NCI-H1417 (cell line): ENCODE measurements around the gene CORO2B.
"Not testable (repeated sequence)": the region's sequence is repeated elsewhere in the genome, so short reads cannot be mapped to it uniquely, and the experiment has no call there.

Experiments
- DNase-seq, 3 experiments: peaks; one replicate each; lab custom pipeline; 2025; lab: John Stamatoyannopoulos, UW

Gene CORO2B

GRCh38 chr15:68646156-68646555 is 67.4 kb downstream of the CORO2B start:
- DNase-seq = peak in 1 of 3 experiments; percentile 27

- DNase-seq = no peak
Observed at GRCh38 chr15:68646696-68647095, 67.9 kb downstream of the CORO2B start.

DNA sequence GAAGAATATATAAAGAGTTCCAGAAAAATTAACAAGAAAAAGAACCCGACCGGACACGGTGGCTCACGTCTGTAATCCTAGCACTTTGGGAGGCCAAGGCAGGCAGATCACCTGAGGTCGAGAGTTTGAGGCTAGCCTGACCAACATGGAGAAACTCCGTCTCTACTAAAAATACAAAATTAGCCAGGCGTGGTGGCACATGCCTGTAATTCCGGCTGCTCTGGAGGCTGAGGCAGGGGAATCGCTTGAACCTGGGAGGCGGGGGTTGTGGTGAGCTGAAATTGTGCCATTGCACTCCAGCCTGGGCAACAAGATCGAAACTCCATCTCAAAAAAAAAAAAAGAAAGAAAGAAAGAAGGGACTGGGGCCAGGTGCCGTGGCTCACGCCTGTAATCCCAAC is 68.6 kb downstream of the CORO2B start:
- DNase-seq = not testable (repeated sequence)

- DNase-seq = no peak
Observed at GRCh38 chr15:68650901-68651709, 72.3 kb downstream of the CORO2B start.

- peak in 2 of 3 experiments; percentile 34 to 70 for DNase-seq
Observed at GRCh38 chr15:68651916-68652525, 73.2 kb downstream of the CORO2B start.

DNA sequence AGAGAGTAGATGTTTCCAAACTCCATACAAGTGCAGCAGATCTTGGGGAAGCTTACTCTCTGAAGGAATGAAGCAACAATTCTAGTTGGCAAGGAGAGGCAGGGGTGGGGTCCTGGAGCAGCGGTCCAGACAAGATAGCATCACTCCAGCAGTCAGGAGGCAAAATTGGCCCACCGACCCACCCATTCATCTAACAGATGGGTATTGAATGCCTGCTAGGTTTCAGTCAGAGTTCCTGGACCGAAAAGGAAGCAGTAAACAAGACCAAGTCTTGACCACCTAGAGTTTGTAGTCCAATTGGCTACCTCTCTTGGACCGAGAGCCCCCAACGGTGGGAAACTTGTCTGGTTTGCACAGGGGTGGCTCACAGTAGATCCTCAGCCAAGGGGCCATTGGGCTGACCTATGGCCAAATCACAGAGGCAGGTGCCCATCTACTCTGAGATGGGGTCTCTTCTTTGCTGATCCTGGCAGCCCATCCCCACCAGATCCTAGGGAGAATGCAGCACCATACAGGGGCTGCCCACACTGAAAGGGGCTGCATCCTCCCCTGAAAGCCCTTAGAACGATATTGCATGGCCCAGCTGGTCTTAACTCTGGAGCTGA is 74.3 kb downstream of the CORO2B start:
- DNase-seq = no peak

DNA sequence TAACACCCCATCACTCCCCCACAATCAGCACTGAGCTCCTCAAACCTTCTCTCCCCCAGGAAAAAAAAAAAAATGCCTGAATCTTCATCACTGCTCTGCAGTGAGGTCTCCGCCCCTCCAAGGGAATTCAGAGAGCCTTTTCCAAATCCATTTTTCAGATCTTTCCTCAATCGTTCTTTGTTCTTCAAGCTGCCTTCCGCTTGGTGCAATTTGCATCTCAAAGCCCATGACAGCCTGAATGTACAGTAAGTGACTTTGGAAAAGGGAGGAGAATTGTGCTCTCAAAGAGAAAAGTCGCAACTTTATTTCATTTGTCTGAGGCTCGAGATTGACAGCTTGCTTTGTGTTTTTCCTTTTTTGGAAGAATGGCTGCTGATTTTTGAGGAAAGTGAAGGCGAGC is 75.0 kb downstream of the CORO2B start:
- no peak for DNase-seq

- no peak for DNase-seq
Observed at GRCh38 chr15:68654786-68655560, 76.2 kb downstream of the CORO2B start.

- DNase-seq = peak; percentile 18 to 54 (median 38)
Observed at GRCh38 chr15:68655686-68656437, 77.1 kb downstream of the CORO2B start.

GRCh38 chr15:68656438-68656739 is 77.6 kb downstream of the CORO2B start:
- DNase-seq = no peak

- DNase-seq = peak in 1 of 3 experiments; percentile 14
Observed at GRCh38 chr15:68658151-68658550, 79.4 kb downstream of the CORO2B start.

- DNase-seq = no peak
Observed at GRCh38 chr15:68658641-68659358, 80.0 kb downstream of the CORO2B start.

DNA sequence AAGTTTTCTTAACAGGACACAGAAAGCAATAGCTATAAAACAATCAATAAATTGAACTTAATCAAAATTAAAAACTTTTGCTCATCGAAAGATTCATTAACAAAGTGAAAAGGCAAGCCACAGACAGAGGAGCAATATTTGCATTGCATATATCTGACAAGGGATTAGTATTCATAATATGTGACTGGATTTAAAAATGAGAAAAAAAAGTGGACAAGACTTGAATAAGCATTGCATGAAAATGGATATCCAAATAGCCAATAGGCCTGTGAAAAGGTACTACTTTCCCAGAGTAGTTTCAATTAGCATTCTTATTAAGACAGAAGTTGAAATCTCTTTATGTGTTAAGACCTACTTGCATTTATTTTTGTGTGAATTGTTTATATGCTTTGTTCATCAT is 84.7 kb downstream of the CORO2B start:
- no peak for DNase-seq

GRCh38 chr15:68666120-68666811 is 87.5 kb downstream of the CORO2B start:
- peak; percentile 76 to 95 (median 83) for DNase-seq

- no peak for DNase-seq
Observed at GRCh38 chr15:68666812-68667450, 88.1 kb downstream of the CORO2B start.

DNA sequence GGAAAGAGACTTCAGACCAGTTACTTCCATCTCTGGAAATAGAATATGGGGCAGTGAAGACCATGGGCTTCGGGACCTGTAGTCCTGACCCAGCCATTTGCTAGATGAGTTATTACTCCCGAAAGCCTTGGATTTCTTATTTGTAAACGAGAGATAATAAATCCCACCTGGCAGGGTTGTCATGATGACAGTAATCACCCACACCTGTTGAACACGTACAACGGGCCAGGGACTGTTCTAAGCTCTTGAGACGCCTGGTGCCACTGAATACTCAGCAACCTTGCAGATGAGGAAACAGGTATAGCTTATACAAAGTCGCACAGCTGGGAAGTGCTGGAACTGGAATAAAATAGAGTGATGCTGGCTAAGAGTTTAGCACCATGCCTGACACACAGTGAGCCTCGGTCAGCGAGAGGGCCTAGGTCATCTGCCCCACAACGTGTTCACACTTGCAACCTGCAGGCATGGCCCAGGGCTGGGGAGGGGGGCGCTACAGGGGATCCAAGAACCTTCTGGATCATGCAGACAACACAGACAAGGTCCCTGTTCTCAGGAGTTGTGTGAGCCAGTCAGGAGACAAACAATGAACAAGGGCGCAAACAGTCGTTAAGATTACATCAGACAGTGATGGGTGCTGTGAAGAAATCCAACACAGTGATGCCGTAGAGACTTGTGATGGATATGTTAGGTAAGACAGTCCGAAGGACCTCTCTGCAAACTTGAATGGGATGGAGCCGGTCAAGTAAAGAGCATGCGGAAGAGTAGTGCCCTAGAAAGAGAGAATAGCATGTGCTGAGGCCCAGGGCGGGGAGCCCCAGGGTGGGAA is 89.2 kb downstream of the CORO2B start:
- peak; percentile 12 to 66 (median 27) for DNase-seq

DNA sequence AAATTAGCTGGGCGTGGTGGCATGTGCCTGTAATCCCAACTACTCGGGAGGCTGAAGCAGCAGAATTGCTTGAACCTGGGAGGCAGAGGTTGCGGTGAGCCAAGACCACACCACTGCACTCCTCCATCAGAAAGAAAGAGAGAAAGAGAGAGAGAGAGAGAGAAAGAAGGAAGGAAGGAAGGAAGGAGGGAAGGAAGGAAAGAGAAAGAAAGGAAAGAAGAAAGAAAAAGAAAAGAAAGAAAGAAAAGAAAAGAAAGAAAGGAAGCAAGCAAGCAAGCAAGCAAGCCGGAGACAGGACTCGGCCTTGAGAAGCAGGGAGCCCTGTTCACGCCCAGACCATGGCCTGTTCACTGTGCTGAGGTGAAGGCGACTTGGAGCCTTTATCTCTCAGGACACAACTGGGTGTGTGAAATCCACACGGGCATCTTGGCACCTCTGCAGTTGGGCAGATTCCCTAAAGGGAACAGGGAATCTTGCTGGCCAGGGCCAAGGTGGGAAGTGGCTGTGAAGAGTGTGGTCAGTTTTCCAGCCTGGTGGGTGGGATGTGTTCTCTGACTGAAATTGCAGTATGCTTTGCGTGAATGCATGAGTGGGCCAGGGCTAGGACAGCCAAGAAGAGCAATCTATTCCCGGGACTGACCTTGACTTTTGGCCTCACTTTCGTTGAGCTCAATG is 90.3 kb downstream of the CORO2B start:
- no peak for DNase-seq

- DNase-seq = no peak
Observed at GRCh38 chr15:68672251-68672650, 93.5 kb downstream of the CORO2B start.
